UCSD-AML1 (cell line): Measurements from ENCODE around the gene IDI2.

Experiments
- DNase-seq: peaks from one replicate; lab custom pipeline; 2025; ENCODE audit not compliant: unreplicated experiment; lab: John Stamatoyannopoulos, UW

Gene IDI2

GRCh38 chr10:983971-984655, 41.5 kb downstream of the IDI2 start:
- no peak for DNase-seq

DNA sequence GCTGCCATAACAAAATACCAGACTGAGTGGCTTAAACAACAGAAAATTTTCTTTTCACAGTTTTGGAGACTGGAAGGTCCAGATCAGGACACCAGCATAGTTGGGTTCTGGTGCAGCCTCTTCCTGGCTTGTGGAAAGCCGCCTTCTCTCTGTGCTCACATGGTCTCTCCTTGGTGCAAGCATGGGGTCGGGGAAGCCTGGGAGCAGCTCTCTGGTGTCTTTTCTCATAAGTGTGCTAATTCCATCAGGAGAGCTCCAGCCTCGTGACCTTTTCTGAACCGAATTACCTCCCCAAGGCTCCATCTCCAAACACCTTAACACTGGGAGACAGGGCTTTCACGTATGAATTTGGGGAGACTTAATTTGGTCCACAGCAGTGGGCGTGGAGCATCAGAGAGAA, 42.3 kb downstream of the IDI2 start:
- DNase-seq: no peak

DNA sequence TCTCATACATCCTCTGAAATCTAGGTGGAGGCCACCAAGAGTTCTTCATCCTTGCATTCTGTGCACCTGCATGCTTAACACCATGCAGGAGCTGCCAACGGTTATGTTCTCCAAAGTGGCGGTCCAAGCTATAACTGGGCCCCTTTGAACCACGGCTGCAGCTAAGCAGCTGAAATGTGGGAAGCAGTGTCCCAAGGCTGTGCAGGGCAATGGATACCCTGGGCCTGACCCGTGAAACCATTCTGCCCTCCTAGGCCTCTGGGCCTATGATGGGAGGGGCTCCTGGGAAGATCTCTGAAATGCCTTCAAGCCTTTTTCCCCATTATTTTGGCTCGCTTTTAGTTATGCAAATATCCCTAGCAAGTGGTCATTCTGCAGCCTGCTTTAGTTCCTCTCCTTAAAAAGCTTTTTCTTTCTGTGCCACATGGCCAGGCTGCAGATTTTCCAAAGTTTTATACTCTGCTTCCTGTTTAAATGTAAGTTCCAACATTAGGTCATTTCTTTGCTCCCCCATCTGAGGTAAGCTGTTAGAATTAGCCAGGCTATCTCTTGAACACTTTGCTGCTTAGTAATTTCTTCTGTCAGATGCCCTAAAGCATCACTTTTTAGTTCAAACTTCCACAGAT, 45.1 kb downstream of the IDI2 start:
- DNase-seq: no peak

GRCh38 chr10:978826-979421, 46.7 kb downstream of the IDI2 start:
- DNase-seq: no peak

- no peak for DNase-seq
Measured at GRCh38 chr10:976316-976715, 49.3 kb downstream of the IDI2 start.

- DNase-seq: no peak
Measured at GRCh38 chr10:974785-975074, 50.9 kb downstream of the IDI2 start.

GRCh38 chr10:974038-974784, 51.4 kb downstream of the IDI2 start:
- DNase-seq: no peak

- no peak for DNase-seq
Measured at GRCh38 chr10:972763-973162, 52.9 kb downstream of the IDI2 start.

- DNase-seq: no peak
Measured at GRCh38 chr10:971613-972012, 54.0 kb downstream of the IDI2 start.

DNA sequence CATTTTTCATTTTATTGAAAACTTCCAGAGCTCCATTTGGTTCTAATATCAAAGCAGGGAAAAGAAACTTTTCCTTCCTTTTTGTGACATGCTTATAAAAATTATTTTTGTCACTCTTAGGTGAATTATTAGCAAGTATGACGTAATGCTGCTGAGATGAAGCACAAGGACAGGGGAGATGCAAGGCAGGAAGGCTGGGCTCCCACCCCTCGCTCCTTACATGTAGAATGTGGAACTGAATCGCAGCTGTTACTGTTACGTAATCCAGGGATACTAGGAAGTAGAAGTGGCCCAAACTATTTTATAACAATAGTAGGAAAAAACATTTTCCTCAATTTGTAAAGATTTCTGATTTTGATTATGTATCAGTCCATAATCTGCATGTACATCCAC, 54.5 kb downstream of the IDI2 start:
- DNase-seq: no peak

DNA sequence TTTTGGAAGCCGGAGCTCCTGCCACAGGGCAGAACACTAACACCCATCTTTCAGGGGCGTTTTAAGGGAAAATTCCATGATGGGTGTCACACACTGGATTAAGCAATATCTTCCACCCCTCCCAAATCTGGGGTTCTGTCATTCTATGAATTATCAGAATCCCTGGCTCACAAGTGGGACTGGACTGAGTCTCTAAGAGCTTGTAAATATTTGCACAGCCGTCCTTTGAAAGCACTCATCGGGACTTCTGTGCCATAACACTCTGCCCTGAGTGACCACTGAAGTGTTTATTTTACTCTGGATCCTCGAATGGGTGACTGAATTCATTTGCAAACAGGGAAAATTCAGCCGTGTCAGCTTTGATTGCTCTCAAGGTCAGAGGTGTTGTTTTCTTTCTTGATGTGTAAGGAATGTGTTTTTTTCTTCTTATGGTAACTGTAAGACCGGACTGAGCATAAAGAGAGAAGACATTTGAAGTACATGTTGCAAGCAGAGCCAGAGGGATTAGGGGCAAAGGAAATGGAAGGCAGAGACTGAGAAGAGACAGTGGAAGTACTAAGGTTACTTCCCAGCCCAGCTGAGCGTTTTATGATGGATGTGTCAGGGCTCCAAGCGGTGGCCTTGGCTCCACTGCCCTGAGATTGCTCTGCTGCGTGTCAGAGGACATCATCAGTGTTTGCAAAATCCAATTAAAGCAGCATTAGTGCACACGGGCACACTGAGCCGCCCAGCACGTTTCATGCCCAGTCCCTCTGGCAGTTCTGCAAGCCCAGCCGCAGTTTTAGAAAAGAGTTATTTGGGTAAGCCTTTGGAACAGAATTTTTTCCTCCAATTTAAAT, 55.1 kb downstream of the IDI2 start:
- DNase-seq: no peak

DNA sequence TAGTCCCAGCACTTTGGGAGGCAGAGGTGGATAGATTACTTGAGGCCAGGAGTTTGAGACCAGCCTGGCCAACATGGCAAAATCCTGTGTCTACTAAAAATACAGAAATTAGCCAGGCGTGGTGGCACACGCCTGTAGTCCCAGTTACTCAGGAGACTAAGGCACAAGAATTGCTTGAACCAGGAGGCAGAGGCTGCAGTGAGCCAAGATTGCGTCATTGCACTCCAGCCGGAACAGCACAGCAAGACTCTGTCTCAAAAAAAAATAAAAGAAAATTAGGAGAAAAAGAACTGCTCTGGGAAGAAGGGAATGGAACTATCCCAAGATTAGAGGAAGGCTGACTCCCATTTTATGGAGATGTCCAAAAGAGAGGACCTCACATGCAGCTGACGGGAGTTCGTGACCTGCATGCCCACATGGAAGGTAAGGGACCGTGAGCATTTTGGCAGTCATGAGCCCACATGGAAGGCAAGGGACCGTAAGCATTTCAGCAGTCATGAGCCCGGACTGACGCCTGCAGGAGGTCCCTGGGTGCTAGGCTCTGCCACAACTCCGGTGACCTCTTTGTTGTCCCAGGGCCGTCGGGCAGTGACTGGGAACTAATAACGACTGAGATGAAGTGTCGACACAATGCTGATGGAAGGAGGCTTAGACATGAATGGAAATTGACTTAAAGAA, 56.0 kb downstream of the IDI2 start:
- DNase-seq: no peak
